Head of caudate nucleus (tissue), 42 donors: ENCODE data around the gene PEAK1.

Source experiments
- DNase-seq, 42 donors: peaks; one replicate each; pipeline versions ENCODE4 v3.0.0 to v3.0.0-alpha.2; 2020 to 2021; ENCODE audit warnings: mixed read lengths in 7 of 42
- intact Hi-C: fragments of 100-400 bp; cut with DNase I; formaldehyde crosslinking; loops from one replicate; pipeline ENCODE4 v1.15.0; 2022

The PEAK1 gene

GRCh38 chr15:77430213-77430612 lies 10.3 kb upstream of the PEAK1 start:
- no peak for DNase-seq
- intact Hi-C loops = no loop called here

GRCh38 chr15:77426871-77427270 lies 7.0 kb upstream of the PEAK1 start:
- intact Hi-C loops = no loop called here

GRCh38 chr15:77426377-77426776 lies 6.5 kb upstream of the PEAK1 start:
- no peak for DNase-seq
- intact Hi-C loops = no loop called here

More at GRCh38 chr15:77426871-77427270, 7.0 kb upstream of the PEAK1 start:
- no peak for DNase-seq

- intact Hi-C loops = no loop called here
- DNase-seq = no peak
Observed at GRCh38 chr15:77425104-77425503, 5.2 kb upstream of the PEAK1 start.

GRCh38 chr15:77421370-77421700 lies 1.4 kb upstream of the PEAK1 start:
- peak in 3 of 42 donors; percentile 6 to 11 (median 8) for DNase-seq
- intact Hi-C loops = loop anchor here (2.0 kb wide), 1 partner anchor 75 kb away; no protein-coding TSS in a partner anchor

- intact Hi-C loops = loop anchor here (2.0 kb wide), 1 partner anchor 76 kb away; no protein-coding TSS in a partner anchor
Observed at GRCh38 chr15:77420610-77421369, 886 bp upstream of the PEAK1 start, which contains the start of gene HMG20A. HMG20A (plus strand) TSS chr15:77420888; CDS start chr15:77458408, 37,520 bp downstream.

GRCh38 chr15:77418966-77419835 lies 703 bp downstream of the PEAK1 start:
- peak in 39 of 42 donors; percentile 16 to 77 (median 61) for DNase-seq
- intact Hi-C loops = no loop called here

More at GRCh38 chr15:77420610-77421369, 886 bp upstream of the PEAK1 start, which contains the start of gene HMG20A:
- DNase-seq = peak in 41 of 42 donors; percentile 34 to 85 (median 65)

GRCh38 chr15:77418391-77418965 lies 1.4 kb downstream of the PEAK1 start:
- intact Hi-C loops = no loop called here
- DNase-seq = peak in 1 of 42 donors; percentile 3

- DNase-seq = no peak
- intact Hi-C loops = no loop called here
Observed at GRCh38 chr15:77417602-77418001, 2.3 kb downstream of the PEAK1 start.

- DNase-seq = no peak
- intact Hi-C loops = no loop called here
Observed at GRCh38 chr15:77416954-77417353, 3.0 kb downstream of the PEAK1 start.

GRCh38 chr15:77416148-77416455 lies 3.8 kb downstream of the PEAK1 start:
- DNase-seq = no peak
- intact Hi-C loops = no loop called here

- DNase-seq = no peak
- intact Hi-C loops = no loop called here
Observed at GRCh38 chr15:77415450-77416147, 4.3 kb downstream of the PEAK1 start.

GRCh38 chr15:77414789-77415442 lies 5.0 kb downstream of the PEAK1 start:
- DNase-seq = no peak
- intact Hi-C loops = no loop called here

GRCh38 chr15:77413699-77414349 lies 6.1 kb downstream of the PEAK1 start:
- intact Hi-C loops = no loop called here
- DNase-seq = no peak

- intact Hi-C loops = no loop called here
- no peak for DNase-seq
Observed at GRCh38 chr15:77412972-77413698, 6.8 kb downstream of the PEAK1 start.

- DNase-seq = no peak
- intact Hi-C loops = no loop called here
Observed at GRCh38 chr15:77411619-77411976, 8.3 kb downstream of the PEAK1 start.

GRCh38 chr15:77410701-77411618 lies 8.9 kb downstream of the PEAK1 start:
- intact Hi-C loops = no loop called here
- no peak for DNase-seq
